Amniotic epithelial cell (primary cell): ENCODE results near the gene DDX43.
"Not testable (repeated sequence)": the region's sequence is repeated elsewhere in the genome, so short reads cannot be mapped to it uniquely, and the experiment has no call there.

Source experiments
- DNase-seq: peaks from one replicate; pipeline ENCODE4 v3.0.0-alpha.2; 2010; ENCODE audit warnings: low read depth

DDX43 gene

DNA sequence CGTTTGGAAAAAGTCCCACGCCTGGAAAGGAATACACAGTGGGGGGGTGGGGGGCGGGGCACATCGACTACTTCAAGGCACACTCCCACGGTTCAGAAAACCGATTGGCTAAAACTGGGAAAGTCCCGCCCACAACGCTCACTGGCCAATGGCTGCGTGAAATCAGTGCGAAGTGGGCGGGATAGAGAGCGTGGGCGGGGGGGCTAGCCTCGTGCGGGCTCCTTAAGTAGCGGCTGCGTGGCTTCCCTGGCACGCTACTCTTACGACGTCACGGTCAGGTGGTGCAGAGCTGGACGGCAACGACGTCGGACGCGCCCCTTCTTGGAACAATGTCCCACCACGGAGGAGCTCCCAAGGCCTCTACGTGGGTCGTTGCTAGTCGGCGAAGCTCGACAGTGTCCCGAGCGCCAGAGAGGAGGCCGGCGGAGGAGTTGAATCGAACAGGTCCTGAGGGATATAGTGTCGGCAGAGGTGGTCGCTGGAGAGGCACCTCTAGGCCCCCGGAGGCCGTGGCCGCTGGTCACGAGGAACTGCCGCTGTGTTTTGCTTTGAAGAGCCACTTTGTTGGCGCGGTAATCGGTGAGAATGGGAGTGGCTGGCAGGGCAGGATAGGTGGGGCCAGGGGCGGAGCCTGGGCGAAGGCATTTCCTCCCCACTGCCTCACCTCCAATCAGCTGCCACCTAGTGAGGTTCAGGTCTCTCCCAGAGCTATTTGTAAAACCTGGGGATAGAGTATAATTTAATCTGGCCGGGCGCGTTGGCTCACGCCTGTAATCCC is at the start of gene DDX43:
Gene DDX43 (plus strand): TSS at position 252 of the 778 bp plus-strand sequence. CDS start 78 bp downstream, at position 330.
- DNase-seq: peak; percentile 93

DNA sequence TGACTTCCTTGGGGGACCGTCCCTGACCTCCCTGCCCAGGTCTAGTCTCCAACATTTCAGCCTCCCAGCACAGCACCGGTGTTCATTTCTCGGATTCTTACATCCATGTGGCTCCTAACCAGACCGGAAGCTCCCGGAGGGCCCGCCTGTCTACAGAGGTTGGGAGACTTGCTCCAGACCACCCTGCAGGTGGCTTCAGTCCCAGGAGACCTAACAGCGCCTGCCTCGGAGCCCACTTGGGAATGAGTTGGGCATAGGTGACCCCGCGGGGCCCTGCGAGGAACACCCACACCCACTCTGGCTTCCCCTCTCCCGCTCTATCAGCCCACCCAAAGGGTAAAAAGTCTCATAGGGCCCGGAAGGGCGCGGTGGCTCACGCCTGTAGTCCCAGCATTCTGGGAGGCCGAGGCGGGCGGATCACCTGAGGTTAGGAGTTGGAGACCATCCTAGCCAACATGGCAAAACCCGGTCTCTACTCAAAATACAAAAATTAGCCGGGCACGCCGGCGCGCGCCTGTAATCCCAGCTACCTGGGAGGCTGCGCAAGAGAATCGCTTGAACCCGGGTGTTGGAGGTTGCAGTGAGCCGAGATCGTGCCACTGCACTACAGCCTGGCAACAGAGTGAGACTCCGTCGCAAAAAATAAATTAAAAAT is 46.0 kb upstream of the DDX43 start:
- no peak for DNase-seq

GRCh38 chr6:73349311-73349710 is 45.3 kb upstream of the DDX43 start:
- DNase-seq: no peak

GRCh38 chr6:73353636-73354593 is 40.7 kb upstream of the DDX43 start, which contains the start of gene DPPA5:
TSS of gene DPPA5 (minus strand) at chr6:73354276. CDS start at chr6:73354225, 51 bp downstream.
- no peak for DNase-seq

GRCh38 chr6:73362358-73362757 is 32.3 kb upstream of the DDX43 start, which contains the start of gene KHDC3L:
TSS of gene KHDC3L (plus strand) at chr6:73362658. CDS start at chr6:73362730, 72 bp downstream.
- DNase-seq: no peak

- DNase-seq: no peak
These were observed 31.6 kb upstream of the DDX43 start for GRCh38 chr6:73362869-73363536.

GRCh38 chr6:73363537-73363875 is 31.1 kb upstream of the DDX43 start:
- no peak for DNase-seq

- no peak for DNase-seq
These were observed 30.5 kb upstream of the DDX43 start for GRCh38 chr6:73364121-73364520.

GRCh38 chr6:73364549-73364948 is 30.1 kb upstream of the DDX43 start:
- no peak for DNase-seq

DNA sequence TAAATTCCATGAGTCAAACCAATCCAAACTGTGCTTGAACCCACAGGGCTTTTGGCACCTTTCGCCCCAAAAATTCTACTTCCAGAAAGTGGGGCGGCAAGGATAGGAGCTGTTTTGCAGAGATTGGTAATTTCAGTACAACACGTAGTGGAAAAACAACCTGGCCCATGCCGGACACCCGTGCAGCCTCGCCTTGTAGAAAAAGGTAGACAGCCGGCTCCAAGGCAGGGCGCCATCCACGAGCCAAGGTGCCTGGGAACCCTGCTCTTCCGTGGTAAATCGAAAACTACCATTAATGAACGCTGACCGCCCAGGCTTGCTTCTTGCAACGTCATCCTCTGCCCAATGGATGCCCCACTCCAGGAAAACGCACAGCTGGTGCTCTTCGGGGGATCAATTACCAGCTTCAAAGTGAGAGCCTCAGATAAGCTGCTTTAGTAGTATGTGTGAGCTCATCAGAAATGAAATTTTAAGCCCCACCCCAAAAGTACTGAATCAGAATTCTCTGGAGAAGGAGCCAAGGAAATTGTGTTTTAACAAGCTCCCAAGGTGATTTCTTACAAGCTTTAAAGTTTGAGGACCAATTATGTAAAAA is 26.8 kb upstream of the DDX43 start:
- DNase-seq: no peak

DNA sequence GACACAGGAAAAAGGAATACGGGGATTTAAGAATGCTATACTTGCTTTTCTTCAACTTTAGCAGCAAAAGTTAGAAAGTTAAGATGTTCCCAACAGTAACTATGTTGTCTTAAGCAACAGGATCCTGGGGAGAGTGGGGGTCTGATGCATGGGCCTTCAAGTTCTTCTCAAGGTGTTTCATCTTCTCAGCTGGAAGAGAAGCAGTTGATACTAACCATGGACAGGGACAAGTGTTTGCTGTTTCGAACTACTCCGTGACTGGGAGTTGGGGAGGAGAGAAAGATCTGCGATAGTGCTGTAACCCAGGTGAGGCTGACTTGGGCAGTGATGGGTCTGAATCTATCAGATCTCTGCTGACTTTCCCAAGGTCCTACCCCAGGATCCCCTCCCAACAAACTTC is 26.0 kb upstream of the DDX43 start:
- DNase-seq: no peak

DNA sequence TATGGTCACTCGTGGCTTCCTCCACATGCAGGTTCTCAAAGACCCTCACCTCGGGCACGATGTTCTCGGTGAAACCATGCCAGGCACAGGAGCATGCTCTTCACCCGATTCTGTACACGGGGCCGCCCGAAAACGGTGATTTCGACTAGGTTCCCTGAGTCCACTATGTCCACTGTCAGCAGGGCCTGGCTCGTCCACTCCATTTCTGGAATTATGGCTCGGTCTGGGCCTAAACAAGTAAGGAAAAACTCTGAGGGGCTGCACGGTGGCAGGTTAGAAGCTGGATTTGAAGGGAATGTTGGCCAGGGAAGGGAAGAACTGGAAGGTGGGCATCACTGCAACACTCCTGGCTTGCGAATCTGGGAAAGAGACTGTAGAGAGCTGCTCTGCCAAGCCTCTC is 25.5 kb upstream of the DDX43 start:
- DNase-seq: no peak

DNA sequence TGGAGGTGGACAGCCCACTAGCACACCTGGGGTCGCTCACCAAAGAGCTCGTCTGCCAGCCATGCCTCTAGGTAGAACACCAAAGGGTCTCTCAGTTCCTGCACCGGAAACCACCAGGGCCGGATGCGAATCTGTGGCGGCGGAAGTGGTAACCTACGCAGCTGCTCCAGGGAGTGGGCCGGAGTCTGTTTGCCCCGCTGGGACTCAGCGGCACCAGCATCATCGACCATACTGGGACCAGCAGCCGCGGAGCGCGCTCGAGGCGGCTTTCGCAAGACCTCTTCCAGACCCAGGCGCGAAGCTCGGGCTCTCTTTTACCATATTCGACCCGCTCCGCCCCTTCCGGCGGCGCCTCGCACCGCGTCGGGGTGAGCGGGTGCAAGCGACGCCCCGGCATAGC is 25.1 kb upstream of the DDX43 start, which contains the start of gene OOEP:
Gene OOEP (minus strand): TSS at position 335 of the 400 bp plus-strand sequence. CDS start 105 bp downstream, at position 230.
- DNase-seq: no peak

- no peak for DNase-seq
These were observed 22.6 kb upstream of the DDX43 start for GRCh38 chr6:73371984-73372383.

- no peak for DNase-seq
These were observed 22.1 kb upstream of the DDX43 start for GRCh38 chr6:73372516-73372915.

- DNase-seq: no peak
These were observed 19.4 kb upstream of the DDX43 start for GRCh38 chr6:73375216-73375615.

DNA sequence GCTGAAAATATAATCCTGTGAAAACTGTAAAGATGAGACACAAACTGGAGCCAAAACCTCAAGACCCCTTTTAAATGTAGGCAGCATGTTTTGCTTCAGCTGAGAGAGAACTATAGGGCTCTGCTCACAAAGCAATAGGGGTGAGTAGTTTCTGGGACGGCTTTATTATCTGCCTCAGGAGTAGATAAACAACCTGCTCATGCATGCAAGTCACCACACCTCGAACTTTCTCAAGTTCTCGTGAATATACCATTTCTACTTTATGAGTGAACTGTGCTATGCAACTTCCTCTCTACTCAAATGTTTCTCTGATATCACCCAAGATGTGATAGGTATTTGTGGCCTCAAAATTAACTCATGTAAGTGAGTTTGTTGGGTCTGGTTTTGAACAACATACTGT is 17.4 kb upstream of the DDX43 start:
- peak; percentile 8 for DNase-seq

DNA sequence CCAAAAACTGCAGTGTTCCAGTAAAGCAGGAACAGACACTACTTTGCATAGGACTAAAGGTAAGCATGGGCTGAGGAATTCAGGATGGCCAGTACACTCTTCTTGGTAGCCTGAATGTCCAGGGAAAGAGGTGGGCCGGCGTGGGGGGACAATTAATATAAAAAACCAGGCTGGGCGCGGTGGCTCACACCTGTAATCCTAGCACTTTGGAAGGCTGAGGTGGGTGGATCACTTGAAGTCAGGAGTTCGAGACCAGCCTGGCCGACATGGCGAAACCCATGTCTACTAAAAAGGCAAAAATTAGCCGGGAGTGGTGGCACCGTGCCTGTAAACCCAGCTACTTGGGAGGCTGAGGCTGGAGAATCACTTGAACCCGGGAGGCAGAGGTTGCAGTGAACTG is 13.1 kb upstream of the DDX43 start:
- not testable (repeated sequence) for DNase-seq

DNA sequence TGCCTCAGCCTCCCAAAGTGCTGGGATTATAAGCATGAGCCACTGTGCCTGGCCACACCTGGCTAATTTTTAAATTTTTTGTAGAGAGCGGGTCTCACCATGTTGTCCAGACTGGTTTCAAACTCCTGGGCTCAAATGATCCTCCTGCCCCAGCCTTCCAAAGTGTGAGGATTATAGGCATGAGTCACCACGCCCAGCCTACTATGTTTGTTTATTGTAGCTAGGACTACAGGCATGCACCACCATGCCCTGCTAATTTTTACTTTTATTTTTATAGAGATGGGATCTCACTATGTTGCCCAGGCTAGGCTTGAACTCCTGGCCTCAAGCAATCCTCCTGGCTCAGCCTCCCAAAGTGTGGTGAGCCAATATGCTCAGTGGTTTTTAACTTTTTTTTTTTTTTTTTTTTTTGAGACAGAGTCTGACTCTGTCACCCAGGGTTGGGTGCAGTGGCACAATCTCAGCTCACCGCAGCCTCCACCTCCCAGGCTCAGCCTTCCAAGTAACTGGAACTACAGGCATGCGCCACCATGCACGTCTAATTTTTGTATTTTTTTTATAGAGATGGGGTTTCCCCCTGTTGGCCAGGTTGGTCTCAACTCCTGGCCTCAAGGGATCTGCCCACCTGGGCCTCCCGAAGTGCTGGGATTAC is 12.0 kb upstream of the DDX43 start:
- DNase-seq: no peak

DNA sequence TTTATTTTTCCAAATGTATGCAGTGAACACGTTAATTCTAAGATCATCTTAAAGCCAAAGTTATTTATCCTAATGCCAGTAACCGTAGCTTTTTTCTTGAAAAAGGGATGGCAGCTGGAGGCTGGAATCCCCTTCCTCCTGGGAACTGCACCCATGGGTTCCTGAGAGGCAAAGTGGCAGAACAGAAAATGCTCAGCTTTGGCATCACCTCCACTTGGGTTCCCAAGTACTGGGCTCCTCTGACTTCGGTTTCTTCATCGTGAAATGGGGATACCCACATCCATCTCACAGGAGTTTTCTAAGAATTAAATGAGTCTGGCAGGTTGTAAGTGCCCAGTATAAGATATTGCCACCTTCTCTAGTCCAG is 6.2 kb upstream of the DDX43 start:
- DNase-seq: no peak
